CD4-positive, alpha-beta T cell treated with Interleukin-4 for 1 hour (primary cell): Measurements from ENCODE around the gene LRRTM4.
"Not testable (repeated sequence)": the region's sequence is repeated elsewhere in the genome, so short reads cannot be mapped to it uniquely, and the experiment has no call there.

Experiments used
- DNase-seq, 2 donors: peaks; one replicate each; pipeline ENCODE4 v3.0.0-alpha.2; 2020 to 2022

The LRRTM4 gene

GRCh38 chr2:77046339-77046738, 475.8 kb downstream of the LRRTM4 start:
- no peak for DNase-seq

- DNase-seq, result not testable (repeated sequence)
Observed at GRCh38 chr2:77045456-77045855, 476.7 kb downstream of the LRRTM4 start.

GRCh38 chr2:77034445-77034844, 487.7 kb downstream of the LRRTM4 start:
- DNase-seq, result no peak

- DNase-seq, result not testable (repeated sequence)
Observed at GRCh38 chr2:77029237-77029636, 492.9 kb downstream of the LRRTM4 start.

GRCh38 chr2:77028032-77028600, 494.1 kb downstream of the LRRTM4 start:
- DNase-seq, result no peak

- DNase-seq, result no peak
Observed at GRCh38 chr2:77025714-77026113, 496.5 kb downstream of the LRRTM4 start.

GRCh38 chr2:77021161-77021560, 501.0 kb downstream of the LRRTM4 start:
- no peak for DNase-seq

- DNase-seq, result no peak
Observed at GRCh38 chr2:77018219-77018618, 504.0 kb downstream of the LRRTM4 start.

GRCh38 chr2:77017355-77017745, 504.8 kb downstream of the LRRTM4 start:
- no peak for DNase-seq

GRCh38 chr2:77016443-77017354, 505.5 kb downstream of the LRRTM4 start:
- DNase-seq, result no peak

GRCh38 chr2:77013953-77014352, 508.2 kb downstream of the LRRTM4 start:
- DNase-seq, result no peak

GRCh38 chr2:77013457-77013856, 508.7 kb downstream of the LRRTM4 start:
- no peak for DNase-seq

- no peak for DNase-seq
Observed at GRCh38 chr2:77009307-77009706, 512.9 kb downstream of the LRRTM4 start.

GRCh38 chr2:77008853-77009252, 513.3 kb downstream of the LRRTM4 start:
- DNase-seq, result no peak

GRCh38 chr2:77007686-77008085, 514.5 kb downstream of the LRRTM4 start:
- DNase-seq, result no peak

GRCh38 chr2:77005522-77005921, 516.7 kb downstream of the LRRTM4 start:
- no peak for DNase-seq

GRCh38 chr2:77001895-77002294, 520.3 kb downstream of the LRRTM4 start:
- DNase-seq, result no peak

- DNase-seq, result no peak
Observed at GRCh38 chr2:76998704-76999103, 523.5 kb downstream of the LRRTM4 start.

GRCh38 chr2:76998152-76998551, 524.0 kb downstream of the LRRTM4 start:
- DNase-seq, result no peak

GRCh38 chr2:76997296-76997695, 524.9 kb downstream of the LRRTM4 start:
- no peak for DNase-seq

- no peak for DNase-seq
Observed at GRCh38 chr2:76985387-76986136, 536.6 kb downstream of the LRRTM4 start.

- no peak for DNase-seq
Observed at GRCh38 chr2:76984359-76984758, 537.8 kb downstream of the LRRTM4 start.

GRCh38 chr2:76980067-76980787, 541.9 kb downstream of the LRRTM4 start:
- DNase-seq, result no peak
